ENCODE measurements around the gene KLF11.

DNA sequence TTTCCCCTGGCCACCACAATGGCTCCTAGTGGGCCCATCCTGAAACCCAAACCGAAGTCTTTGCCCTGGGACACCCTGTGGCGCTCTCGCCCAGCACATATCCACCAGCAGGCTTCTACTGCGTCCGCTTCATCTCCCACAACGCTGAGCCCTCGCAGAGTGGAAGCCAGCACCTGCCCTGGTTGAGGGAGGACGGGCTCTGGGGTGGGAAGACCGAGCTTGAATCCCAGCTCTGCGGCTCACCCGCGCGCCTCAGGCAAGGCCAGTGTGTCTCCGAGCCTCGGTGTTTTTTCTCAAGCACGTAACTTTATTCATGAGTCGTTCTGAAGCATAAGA lies 15.6 kb downstream of the KLF11 start:
- TF ChIP-seq, protein P1, sequence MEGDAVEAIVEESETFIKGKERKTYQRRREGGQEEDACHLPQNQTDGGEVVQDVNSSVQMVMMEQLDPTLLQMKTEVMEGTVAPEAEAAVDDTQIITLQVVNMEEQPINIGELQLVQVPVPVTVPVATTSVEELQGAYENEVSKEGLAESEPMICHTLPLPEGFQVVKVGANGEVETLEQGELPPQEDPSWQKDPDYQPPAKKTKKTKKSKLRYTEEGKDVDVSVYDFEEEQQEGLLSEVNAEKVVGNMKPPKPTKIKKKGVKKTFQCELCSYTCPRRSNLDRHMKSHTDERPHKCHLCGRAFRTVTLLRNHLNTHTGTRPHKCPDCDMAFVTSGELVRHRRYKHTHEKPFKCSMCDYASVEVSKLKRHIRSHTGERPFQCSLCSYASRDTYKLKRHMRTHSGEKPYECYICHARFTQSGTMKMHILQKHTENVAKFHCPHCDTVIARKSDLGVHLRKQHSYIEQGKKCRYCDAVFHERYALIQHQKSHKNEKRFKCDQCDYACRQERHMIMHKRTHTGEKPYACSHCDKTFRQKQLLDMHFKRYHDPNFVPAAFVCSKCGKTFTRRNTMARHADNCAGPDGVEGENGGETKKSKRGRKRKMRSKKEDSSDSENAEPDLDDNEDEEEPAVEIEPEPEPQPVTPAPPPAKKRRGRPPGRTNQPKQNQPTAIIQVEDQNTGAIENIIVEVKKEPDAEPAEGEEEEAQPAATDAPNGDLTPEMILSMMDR (IDR thresholded peaks at IDR 0.05; ENCODE audit: low read length), result no peak
- TF ChIP-seq EZH2 (optimal IDR thresholded peaks at IDR 0.05; ENCODE audit: low read depth, low read length), result no peak
- TF ChIP-seq EZH2phosphoT487 (IDR thresholded peaks at IDR 0.05; ENCODE audit: low read length), result no peak

Data from MM.1S (cell line).